GM18861 (cell line): ENCODE data around the gene CHGA.

Experiments used
- ATAC-seq: cut with Tn5 transposase; IDR thresholded peaks from one replicate; pipeline ENCODE4 v1.9.1; 2021; ENCODE audit not compliant: unreplicated experiment

CHGA gene

GRCh38 chr14:92929689-92930608 lies 7.0 kb downstream of the CHGA start:
- no peak for ATAC-seq

GRCh38 chr14:92930737-92931602 lies 8.0 kb downstream of the CHGA start:
- no peak for ATAC-seq

GRCh38 chr14:92931681-92932447 lies 8.9 kb downstream of the CHGA start:
- ATAC-seq, result no peak

GRCh38 chr14:92932448-92933395 lies 9.8 kb downstream of the CHGA start:
- no peak for ATAC-seq

- no peak for ATAC-seq
These were observed 10.5 kb downstream of the CHGA start for GRCh38 chr14:92933481-92933880.

- ATAC-seq, result no peak
These were observed 11.5 kb downstream of the CHGA start for GRCh38 chr14:92934196-92935085.

- ATAC-seq, result no peak
These were observed 12.5 kb downstream of the CHGA start for GRCh38 chr14:92935446-92935845.

GRCh38 chr14:92936085-92936484 lies 13.1 kb downstream of the CHGA start:
- no peak for ATAC-seq

- no peak for ATAC-seq
These were observed 14.3 kb downstream of the CHGA start for GRCh38 chr14:92937051-92937937.

- no peak for ATAC-seq
These were observed 15.4 kb downstream of the CHGA start for GRCh38 chr14:92938235-92938875.

- ATAC-seq, result no peak
These were observed 16.1 kb downstream of the CHGA start for GRCh38 chr14:92938890-92939671.

- no peak for ATAC-seq
These were observed 16.7 kb downstream of the CHGA start for GRCh38 chr14:92939699-92940098.

GRCh38 chr14:92940543-92940942 lies 17.6 kb downstream of the CHGA start:
- ATAC-seq, result no peak

- no peak for ATAC-seq
These were observed 18.6 kb downstream of the CHGA start for GRCh38 chr14:92941531-92941930.

GRCh38 chr14:92942136-92942535 lies 19.2 kb downstream of the CHGA start:
- no peak for ATAC-seq

- ATAC-seq, result no peak
These were observed 19.6 kb downstream of the CHGA start for GRCh38 chr14:92942576-92942975.
